Measurements from ENCODE around the gene DNM2. TPM values are rescaled to one million over a fixed set of nuclear protein-coding genes. Genes with fewer than 3 reads are reported as not detected.

Gene DNM2
- total and polyA plus RNA-seq, 9 of the 15 experiments (the other 6 are each of a cell fraction or from before 2014, with no cell fraction given) = 2.2 to 161 (median 72.6) TPM

DNA sequence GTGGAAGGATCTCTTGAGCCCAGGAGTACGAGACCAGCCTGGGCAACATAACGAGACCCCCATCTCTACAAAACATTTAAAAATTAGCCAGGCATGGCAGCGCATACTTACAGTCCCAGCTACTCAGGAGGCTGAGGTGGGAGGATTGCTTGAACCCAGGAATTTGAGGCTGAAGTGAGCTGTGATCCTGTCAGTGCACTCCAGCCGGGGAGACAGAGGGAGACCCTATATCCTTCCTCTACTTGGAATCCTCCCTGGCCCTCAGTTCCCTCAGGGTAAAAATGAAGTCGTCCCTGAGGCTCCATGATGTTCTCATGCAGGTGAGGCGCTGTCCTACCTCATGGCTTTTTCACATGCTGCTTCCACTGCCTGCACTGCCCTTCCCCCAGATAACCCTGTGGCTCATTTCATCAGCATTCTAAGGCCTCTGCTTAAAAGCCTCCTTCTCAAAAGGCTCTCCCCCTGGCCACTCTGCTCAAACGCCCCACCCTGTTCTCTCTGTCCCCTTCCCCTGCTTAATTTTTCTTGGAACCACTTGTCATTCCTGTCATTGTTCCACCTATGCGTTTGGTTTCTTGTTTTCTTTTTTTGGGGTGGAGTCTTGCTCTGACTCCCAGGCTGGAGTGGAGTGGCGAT is 19.2 kb downstream of the DNM2 start (continued):
- TF ChIP-seq, protein P1, sequence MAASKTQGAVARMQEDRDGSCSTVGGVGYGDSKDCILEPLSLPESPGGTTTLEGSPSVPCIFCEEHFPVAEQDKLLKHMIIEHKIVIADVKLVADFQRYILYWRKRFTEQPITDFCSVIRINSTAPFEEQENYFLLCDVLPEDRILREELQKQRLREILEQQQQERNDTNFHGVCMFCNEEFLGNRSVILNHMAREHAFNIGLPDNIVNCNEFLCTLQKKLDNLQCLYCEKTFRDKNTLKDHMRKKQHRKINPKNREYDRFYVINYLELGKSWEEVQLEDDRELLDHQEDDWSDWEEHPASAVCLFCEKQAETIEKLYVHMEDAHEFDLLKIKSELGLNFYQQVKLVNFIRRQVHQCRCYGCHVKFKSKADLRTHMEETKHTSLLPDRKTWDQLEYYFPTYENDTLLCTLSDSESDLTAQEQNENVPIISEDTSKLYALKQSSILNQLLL (CRISPR knock-in tag; IDR thresholded peaks at IDR 0.05; ENCODE audit: borderline replicate concordance) = no peak
- TF ChIP-seq ZNF695 (CRISPR knock-in tag; IDR thresholded peaks at IDR 0.05) = no peak
- TF ChIP-seq CBX8 (IDR thresholded peaks at IDR 0.05; ENCODE audit: borderline replicate concordance, extremely low read depth, low read depth, low read length, poor library complexity, severe bottlenecking) = no peak
- TF ChIP-seq, protein P2, sequence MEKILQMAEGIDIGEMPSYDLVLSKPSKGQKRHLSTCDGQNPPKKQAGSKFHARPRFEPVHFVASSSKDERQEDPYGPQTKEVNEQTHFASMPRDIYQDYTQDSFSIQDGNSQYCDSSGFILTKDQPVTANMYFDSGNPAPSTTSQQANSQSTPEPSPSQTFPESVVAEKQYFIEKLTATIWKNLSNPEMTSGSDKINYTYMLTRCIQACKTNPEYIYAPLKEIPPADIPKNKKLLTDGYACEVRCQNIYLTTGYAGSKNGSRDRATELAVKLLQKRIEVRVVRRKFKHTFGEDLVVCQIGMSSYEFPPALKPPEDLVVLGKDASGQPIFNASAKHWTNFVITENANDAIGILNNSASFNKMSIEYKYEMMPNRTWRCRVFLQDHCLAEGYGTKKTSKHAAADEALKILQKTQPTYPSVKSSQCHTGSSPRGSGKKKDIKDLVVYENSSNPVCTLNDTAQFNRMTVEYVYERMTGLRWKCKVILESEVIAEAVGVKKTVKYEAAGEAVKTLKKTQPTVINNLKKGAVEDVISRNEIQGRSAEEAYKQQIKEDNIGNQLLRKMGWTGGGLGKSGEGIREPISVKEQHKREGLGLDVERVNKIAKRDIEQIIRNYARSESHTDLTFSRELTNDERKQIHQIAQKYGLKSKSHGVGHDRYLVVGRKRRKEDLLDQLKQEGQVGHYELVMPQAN (IDR thresholded peaks at IDR 0.05; ENCODE audit: borderline replicate concordance) = 0 out of 2 replicates have a peak, but pooled peaks have one; percentile 17
- no peak for TF ChIP-seq SMARCE1 (IDR thresholded peaks at IDR 0.05)
- TF ChIP-seq, protein P3, sequence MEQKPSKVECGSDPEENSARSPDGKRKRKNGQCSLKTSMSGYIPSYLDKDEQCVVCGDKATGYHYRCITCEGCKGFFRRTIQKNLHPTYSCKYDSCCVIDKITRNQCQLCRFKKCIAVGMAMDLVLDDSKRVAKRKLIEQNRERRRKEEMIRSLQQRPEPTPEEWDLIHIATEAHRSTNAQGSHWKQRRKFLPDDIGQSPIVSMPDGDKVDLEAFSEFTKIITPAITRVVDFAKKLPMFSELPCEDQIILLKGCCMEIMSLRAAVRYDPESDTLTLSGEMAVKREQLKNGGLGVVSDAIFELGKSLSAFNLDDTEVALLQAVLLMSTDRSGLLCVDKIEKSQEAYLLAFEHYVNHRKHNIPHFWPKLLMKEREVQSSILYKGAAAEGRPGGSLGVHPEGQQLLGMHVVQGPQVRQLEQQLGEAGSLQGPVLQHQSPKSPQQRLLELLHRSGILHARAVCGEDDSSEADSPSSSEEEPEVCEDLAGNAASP (IDR thresholded peaks at IDR 0.05) = no peak
- no peak for TF ChIP-seq HOXB6 (CRISPR knock-in tag; IDR thresholded peaks at IDR 0.05; ENCODE audit: borderline replicate concordance)
- TF ChIP-seq, protein P4, sequence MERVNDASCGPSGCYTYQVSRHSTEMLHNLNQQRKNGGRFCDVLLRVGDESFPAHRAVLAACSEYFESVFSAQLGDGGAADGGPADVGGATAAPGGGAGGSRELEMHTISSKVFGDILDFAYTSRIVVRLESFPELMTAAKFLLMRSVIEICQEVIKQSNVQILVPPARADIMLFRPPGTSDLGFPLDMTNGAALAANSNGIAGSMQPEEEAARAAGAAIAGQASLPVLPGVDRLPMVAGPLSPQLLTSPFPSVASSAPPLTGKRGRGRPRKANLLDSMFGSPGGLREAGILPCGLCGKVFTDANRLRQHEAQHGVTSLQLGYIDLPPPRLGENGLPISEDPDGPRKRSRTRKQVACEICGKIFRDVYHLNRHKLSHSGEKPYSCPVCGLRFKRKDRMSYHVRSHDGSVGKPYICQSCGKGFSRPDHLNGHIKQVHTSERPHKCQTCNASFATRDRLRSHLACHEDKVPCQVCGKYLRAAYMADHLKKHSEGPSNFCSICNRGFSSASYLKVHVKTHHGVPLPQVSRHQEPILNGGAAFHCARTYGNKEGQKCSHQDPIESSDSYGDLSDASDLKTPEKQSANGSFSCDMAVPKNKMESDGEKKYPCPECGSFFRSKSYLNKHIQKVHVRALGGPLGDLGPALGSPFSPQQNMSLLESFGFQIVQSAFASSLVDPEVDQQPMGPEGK (CRISPR knock-in tag; IDR thresholded peaks at IDR 0.05; ENCODE audit: borderline replicate concordance) = no peak
- TF ChIP-seq HDAC3 (IDR thresholded peaks at IDR 0.05; ENCODE audit: borderline replicate concordance, partially characterized antibody) = no peak
- no peak for TF ChIP-seq TAF1 (IDR thresholded peaks at IDR 0.05; ENCODE audit: control insufficient read depth, extremely low read depth, insufficient read depth, low read length, severe bottlenecking)
- TF ChIP-seq MYBL2 (IDR thresholded peaks at IDR 0.05; ENCODE audit: low read depth) = no peak
- no peak for TF ChIP-seq MYBL2 (CRISPR knock-in tag; IDR thresholded peaks at IDR 0.05; ENCODE audit: borderline replicate concordance)
- TF ChIP-seq, protein P5, sequence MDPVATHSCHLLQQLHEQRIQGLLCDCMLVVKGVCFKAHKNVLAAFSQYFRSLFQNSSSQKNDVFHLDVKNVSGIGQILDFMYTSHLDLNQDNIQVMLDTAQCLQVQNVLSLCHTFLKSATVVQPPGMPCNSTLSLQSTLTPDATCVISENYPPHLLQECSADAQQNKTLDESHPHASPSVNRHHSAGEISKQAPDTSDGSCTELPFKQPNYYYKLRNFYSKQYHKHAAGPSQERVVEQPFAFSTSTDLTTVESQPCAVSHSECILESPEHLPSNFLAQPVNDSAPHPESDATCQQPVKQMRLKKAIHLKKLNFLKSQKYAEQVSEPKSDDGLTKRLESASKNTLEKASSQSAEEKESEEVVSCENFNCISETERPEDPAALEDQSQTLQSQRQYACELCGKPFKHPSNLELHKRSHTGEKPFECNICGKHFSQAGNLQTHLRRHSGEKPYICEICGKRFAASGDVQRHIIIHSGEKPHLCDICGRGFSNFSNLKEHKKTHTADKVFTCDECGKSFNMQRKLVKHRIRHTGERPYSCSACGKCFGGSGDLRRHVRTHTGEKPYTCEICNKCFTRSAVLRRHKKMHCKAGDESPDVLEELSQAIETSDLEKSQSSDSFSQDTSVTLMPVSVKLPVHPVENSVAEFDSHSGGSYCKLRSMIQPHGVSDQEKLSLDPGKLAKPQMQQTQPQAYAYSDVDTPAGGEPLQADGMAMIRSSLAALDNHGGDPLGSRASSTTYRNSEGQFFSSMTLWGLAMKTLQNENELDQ (CRISPR knock-in tag; IDR thresholded peaks at IDR 0.05; ENCODE audit: borderline replicate concordance) = no peak
- TF ChIP-seq NR2C2 (CRISPR knock-in tag; IDR thresholded peaks at IDR 0.05) = no peak
- TF ChIP-seq NR2C2 (tag; IDR thresholded peaks at IDR 0.05) = peak; percentile 39; the same call in 1 of the 2 replicates
- TF ChIP-seq SNRNP70 (optimal IDR thresholded peaks at IDR 0.05; ENCODE audit: low read depth, low read length) = no peak
- TF ChIP-seq ADNP (tag; IDR thresholded peaks at IDR 0.05) = no peak
